Peyer's patch (tissue), 4 donors: ENCODE measurements around the gene IGFN1.

Source experiments
- POLR2A ChIP-seq, 2 donors: fragments of 450-650 bp; IDR thresholded peaks; one replicate each; pipeline ENCODE4 v1.5.1; 2017; ENCODE audit warnings: antibody characterized with exemption in 2 of 2, mild to moderate bottlenecking in 2 of 2, moderate library complexity in 2 of 2
- TF ChIP-seq, protein P1 (sequence below), 6 experiments: fragments of 450-650 bp in 4 of 6; fragments of 200-600 bp in 2 of 6; sonication (generic) in 1 of 6; IDR thresholded peaks; one replicate each; pipeline ENCODE4 v1.5.1; 2017 to 2019; ENCODE audit warnings: antibody characterized with exemption in 6 of 6, mild to moderate bottlenecking in 3 of 6, moderate library complexity in 1 of 6

DNA sequence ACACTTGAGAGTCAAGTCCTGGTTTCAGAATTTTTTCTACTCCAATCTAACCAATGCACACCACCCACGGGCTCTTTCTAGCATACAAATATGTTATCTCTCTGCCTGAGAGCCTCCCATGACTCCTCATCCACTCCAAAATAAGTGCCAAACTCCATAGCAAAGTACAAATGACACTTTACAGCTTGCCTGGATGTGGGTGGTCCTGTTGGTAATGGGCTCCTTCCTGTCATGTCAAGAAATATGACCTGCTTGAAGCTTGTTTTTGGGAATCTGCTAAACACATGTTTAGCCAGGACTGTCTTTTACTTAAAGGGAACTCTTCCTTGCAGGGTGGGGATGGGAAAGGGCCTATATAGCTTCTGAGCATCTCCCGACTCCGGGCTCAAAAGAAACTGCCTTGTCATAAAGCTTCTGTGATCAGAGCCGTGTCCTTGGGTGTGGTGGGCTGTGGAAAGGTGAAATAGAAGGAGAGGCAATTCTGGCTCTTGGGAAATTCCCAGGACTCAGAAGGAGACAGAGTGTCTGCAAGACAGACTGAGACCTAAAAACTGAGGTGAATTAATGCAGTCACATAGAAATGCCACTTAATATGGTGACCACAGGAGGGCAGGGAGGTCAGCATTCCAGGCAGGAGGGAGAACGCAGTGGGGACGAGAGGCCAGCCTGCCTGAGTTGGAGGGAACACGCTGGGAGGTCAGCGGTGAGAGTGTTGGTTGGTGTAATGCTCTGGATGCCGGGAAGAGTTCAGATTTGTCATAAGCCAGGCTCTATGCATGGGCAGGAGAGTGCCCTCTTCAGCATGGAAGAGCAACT is 6.1 kb upstream of the IGFN1 start:
- TF ChIP-seq, protein P1, sequence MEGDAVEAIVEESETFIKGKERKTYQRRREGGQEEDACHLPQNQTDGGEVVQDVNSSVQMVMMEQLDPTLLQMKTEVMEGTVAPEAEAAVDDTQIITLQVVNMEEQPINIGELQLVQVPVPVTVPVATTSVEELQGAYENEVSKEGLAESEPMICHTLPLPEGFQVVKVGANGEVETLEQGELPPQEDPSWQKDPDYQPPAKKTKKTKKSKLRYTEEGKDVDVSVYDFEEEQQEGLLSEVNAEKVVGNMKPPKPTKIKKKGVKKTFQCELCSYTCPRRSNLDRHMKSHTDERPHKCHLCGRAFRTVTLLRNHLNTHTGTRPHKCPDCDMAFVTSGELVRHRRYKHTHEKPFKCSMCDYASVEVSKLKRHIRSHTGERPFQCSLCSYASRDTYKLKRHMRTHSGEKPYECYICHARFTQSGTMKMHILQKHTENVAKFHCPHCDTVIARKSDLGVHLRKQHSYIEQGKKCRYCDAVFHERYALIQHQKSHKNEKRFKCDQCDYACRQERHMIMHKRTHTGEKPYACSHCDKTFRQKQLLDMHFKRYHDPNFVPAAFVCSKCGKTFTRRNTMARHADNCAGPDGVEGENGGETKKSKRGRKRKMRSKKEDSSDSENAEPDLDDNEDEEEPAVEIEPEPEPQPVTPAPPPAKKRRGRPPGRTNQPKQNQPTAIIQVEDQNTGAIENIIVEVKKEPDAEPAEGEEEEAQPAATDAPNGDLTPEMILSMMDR (IDR thresholded peaks at IDR 0.05): peak in 4 of 6 experiments; percentile 36 to 79 (median 66)
- no peak for TF ChIP-seq POLR2A (IDR thresholded peaks at IDR 0.05)
